WTC11 (cell line): ENCODE results near the gene PCDHA1. TPM values are rescaled to one million over a fixed set of nuclear protein-coding genes. Genes with fewer than 3 reads are reported as not detected.

ENCODE experiments used
- ATAC-seq: fragments of 200-7000 bp; cut with Tn5 transposase; 2 replicates; pipeline ENCODE4 v1.10.0; 2021; ENCODE audit warnings: mild to moderate bottlenecking, moderate library complexity
- CTCF ChIA-PET: fragments of 300-600 bp; sonication (Branson Sonifier 250); formaldehyde crosslinking; loops from one replicate; lab custom pipeline; 2021; ENCODE audit warnings: antibody characterized with exemption; lab: Charles Lee
- POLR2A ChIA-PET: fragments of 350-600 bp; sonication (Branson Sonifier 250); formaldehyde crosslinking; loops from one replicate; lab custom pipeline; 2021; ENCODE audit warnings: antibody characterized with exemption; lab: Charles Lee
- DNase-seq: peaks from one replicate; pipeline ENCODE4 v3.0.0; 2021; ENCODE audit warnings: low spot score
- H3K27ac Mint-ChIP-seq: 2 replicates; pipeline ENCODE4 v1.8.0; 2021; ENCODE audit warnings: mixed read lengths
- H3K27me3 Mint-ChIP-seq: 2 replicates; pipeline ENCODE4 v1.8.0; 2021; ENCODE audit warnings: low read depth, mild to moderate bottlenecking, moderate library complexity, mixed read lengths
- H3K36me3 Mint-ChIP-seq: 2 replicates; pipeline ENCODE4 v1.8.0; 2021; ENCODE audit warnings: mixed read lengths
- H3K4me1 Mint-ChIP-seq: 2 replicates; pipeline ENCODE4 v1.8.0; 2022; ENCODE audit warnings: mixed read lengths
- H3K4me3 Mint-ChIP-seq: 2 replicates; pipeline ENCODE4 v1.8.0; 2021; ENCODE audit warnings: mild to moderate bottlenecking, moderate library complexity, mixed read lengths
- H3K9me3 Mint-ChIP-seq: 2 replicates; pipeline ENCODE4 v1.8.0; 2021; ENCODE audit warnings: mixed read lengths
- CDX4 ChIP-seq: fragments of 250-450 bp; sonication (Bioruptor Pico); IDR thresholded peaks from 2 replicates; pipeline ENCODE4 v1.9.0; 2021; ENCODE audit warnings: moderate library complexity, mild to moderate bottlenecking, inconsistent platforms, borderline replicate concordance
- IRF2 ChIP-seq: sonication (generic); formaldehyde crosslinking; IDR thresholded peaks from 2 replicates; pipeline ENCODE4 v1.8.0; 2022; ENCODE audit warnings: low read depth, missing genetic modification reagents, borderline replicate concordance
- NFATC4 ChIP-seq: fragments of 250-450 bp; sonication (Bioruptor Pico); IDR thresholded peaks from 2 replicates; pipeline ENCODE4 v1.9.0; 2021; ENCODE audit warnings: mild to moderate bottlenecking
- NR3C1 ChIP-seq: sonication (generic); formaldehyde crosslinking; conservative IDR thresholded peaks from 2 replicates; pipeline ENCODE4 v1.8.1; 2023; ENCODE audit warnings: low read depth, mild to moderate bottlenecking, missing genetic modification reagents
- SMAD4 ChIP-seq: sonication (generic); formaldehyde crosslinking; IDR thresholded peaks from 2 replicates; pipeline ENCODE4 v1.8.0; 2022; ENCODE audit warnings: mild to moderate bottlenecking, missing genetic modification reagents
- TEAD1 ChIP-seq: sonication (generic); formaldehyde crosslinking; IDR thresholded peaks from 2 replicates; pipeline ENCODE4 v1.8.0; 2022; ENCODE audit warnings: mild to moderate bottlenecking, missing genetic modification reagents
- TEAD4 ChIP-seq: sonication (generic); formaldehyde crosslinking; IDR thresholded peaks from 2 replicates; pipeline ENCODE4 v1.8.0; 2022; ENCODE audit warnings: mild to moderate bottlenecking, missing genetic modification reagents
- USF1 ChIP-seq: sonication (generic); formaldehyde crosslinking; IDR thresholded peaks from 2 replicates; pipeline ENCODE4 v1.8.0; 2022; ENCODE audit warnings: mild to moderate bottlenecking, missing genetic modification reagents
- ZNF121 ChIP-seq: sonication (generic); formaldehyde crosslinking; IDR thresholded peaks from 2 replicates; pipeline ENCODE4 v1.8.0; 2023; ENCODE audit warnings: missing genetic modification reagents
- ZNF281 ChIP-seq: sonication (generic); formaldehyde crosslinking; IDR thresholded peaks from 2 replicates; pipeline ENCODE4 v1.8.0; 2023; ENCODE audit warnings: mild to moderate bottlenecking, missing genetic modification reagents
- ZNF317 ChIP-seq: sonication (generic); formaldehyde crosslinking; IDR thresholded peaks from 2 replicates; pipeline ENCODE4 v1.8.1; 2023; ENCODE audit warnings: low read depth, mild to moderate bottlenecking, moderate library complexity, missing genetic modification reagents, borderline replicate concordance
- ZNF671 ChIP-seq: fragments of 250-450 bp; sonication (Bioruptor Pico); IDR thresholded peaks from 2 replicates; pipeline ENCODE4 v1.8.0; 2021; ENCODE audit warnings: mild to moderate bottlenecking
- total RNA-seq: library from RNA; stranded (reverse); gene quantifications from 3 replicates; pipeline ENCODE4 v1.2.3, GENCODE V29; 2021
- TF ChIP-seq, protein P1 (sequence below): sonication (generic); formaldehyde crosslinking; IDR thresholded peaks from 2 replicates; pipeline ENCODE4 v1.8.1; 2022; ENCODE audit warnings: mild to moderate bottlenecking, moderate library complexity, missing genetic modification reagents
- TF ChIP-seq, protein P2 (sequence below): fragments of 250-450 bp; sonication (Bioruptor Pico); IDR thresholded peaks from 2 replicates; pipeline ENCODE4 v2.1.2; 2022; ENCODE audit warnings: mild to moderate bottlenecking, moderate library complexity
- TF ChIP-seq, protein P3 (sequence below): sonication (generic); formaldehyde crosslinking; IDR thresholded peaks from 2 replicates; pipeline ENCODE4 v1.8.1; 2023; ENCODE audit warnings: mild to moderate bottlenecking, missing genetic modification reagents
- TF ChIP-seq, protein P4 (sequence below): fragments of 250-450 bp; sonication (Bioruptor Pico); IDR thresholded peaks from 2 replicates; pipeline ENCODE4 v1.9.0; 2021; ENCODE audit warnings: mild to moderate bottlenecking
- TF ChIP-seq, protein P5 (sequence below): sonication (generic); formaldehyde crosslinking; IDR thresholded peaks from 2 replicates; pipeline ENCODE4 v1.8.1; 2022; ENCODE audit warnings: low read depth, mild to moderate bottlenecking, moderate library complexity, missing genetic modification reagents, borderline replicate concordance

Gene PCDHA1
- total RNA-seq, 1 experiment from 2014 or later = 2.4 TPM

DNA sequence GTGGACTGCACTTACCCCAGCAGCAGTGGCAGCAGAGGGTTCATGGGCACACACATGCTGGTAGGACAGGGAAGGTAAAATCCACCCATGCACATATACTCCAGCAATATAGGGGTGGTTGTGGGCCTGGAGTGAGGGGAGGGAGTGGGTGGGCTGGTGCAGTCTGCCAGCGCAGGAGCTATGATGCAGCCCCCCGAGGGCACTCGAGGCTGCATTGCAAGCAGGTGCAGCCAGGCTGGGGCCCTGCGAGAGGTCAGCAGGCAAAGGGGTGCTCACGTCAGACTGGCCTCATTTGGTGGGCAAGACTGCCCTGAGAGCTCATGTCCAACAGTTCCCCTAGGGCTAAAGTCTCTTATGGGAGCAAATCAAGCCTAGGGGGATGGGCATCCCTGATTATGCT lies 32.4 kb upstream of the PCDHA1 start:
- Mint-ChIP-seq H3K36me3 (peaks cover 12% of the 10 kb centered on the region), H3K27ac (no peak overlapping the region), H3K4me3 (no peak overlapping the region), H3K27me3 (peaks cover 48% of the 10 kb centered on the region), H3K4me1 (no peaks in the 10 kb centered on the region), H3K9me3 (peaks cover 86% of the 10 kb centered on the region)
- ChIA-PET POLR2A (no interaction called here), CTCF (no interaction called here)
- ATAC-seq (no peak), DNase-seq (no peak)
- TF ChIP-seq IRF2 (CRISPR knock-in tag) = no peak
- TF ChIP-seq, protein P1, sequence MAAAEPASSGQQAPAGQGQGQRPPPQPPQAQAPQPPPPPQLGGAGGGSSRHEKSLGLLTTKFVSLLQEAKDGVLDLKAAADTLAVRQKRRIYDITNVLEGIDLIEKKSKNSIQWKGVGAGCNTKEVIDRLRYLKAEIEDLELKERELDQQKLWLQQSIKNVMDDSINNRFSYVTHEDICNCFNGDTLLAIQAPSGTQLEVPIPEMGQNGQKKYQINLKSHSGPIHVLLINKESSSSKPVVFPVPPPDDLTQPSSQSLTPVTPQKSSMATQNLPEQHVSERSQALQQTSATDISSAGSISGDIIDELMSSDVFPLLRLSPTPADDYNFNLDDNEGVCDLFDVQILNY (CRISPR knock-in tag) = no peak
- TF ChIP-seq NFATC4 (CRISPR knock-in tag) = no peak
- TF ChIP-seq, protein P2, sequence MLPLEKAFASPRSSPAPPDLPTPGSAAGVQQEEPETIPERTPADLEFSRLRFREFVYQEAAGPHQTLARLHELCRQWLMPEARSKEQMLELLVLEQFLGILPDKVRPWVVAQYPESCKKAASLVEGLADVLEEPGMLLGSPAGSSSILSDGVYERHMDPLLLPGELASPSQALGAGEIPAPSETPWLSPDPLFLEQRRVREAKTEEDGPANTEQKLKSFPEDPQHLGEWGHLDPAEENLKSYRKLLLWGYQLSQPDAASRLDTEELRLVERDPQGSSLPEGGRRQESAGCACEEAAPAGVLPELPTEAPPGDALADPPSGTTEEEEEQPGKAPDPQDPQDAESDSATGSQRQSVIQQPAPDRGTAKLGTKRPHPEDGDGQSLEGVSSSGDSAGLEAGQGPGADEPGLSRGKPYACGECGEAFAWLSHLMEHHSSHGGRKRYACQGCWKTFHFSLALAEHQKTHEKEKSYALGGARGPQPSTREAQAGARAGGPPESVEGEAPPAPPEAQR (CRISPR knock-in tag) = no peak
- TF ChIP-seq CDX4 (CRISPR knock-in tag) = no peak
- no peak for TF ChIP-seq NR3C1 (CRISPR knock-in tag)
- TF ChIP-seq USF1 (CRISPR knock-in tag) = no peak
- TF ChIP-seq SMAD4 (CRISPR knock-in tag) = no peak
- no peak for TF ChIP-seq ZNF671 (CRISPR knock-in tag)

DNA sequence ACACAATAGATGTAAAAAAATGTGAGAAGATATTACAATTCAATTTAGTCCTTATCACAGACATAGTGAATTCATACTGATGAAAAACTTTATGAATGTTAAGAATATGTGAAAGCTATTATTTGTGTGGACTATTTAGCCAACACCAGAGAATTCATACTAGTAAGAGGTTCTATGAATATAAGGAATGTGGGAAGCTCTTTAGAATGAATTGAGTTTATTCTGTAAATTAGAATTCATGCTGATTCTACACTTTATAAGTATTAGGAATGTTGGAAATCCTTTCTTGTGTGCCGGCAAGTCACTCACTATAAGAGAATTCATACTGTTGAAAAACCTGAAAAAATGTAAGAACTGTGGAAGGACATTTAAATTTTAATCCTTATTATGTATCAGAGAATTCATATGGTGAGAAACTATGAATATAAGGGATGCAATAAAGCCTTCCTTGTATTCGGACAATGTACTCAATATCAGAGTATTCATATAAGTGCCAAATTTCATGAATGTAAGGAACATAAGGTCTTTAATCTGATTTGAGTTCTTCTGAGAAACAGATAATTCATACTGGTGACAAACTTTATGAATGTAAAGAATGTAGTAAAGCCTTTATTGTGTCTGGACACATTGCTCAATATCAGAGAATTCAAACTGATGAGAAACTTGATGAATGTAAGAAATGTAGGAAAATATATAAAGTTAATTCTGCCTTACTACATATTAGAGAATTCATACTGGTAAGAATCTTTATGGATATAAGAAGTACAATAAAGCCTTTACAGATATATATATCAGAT lies 21.6 kb upstream of the PCDHA1 start:
- Mint-ChIP-seq H3K36me3 (peaks cover 57% of the 10 kb centered on the region), H3K27me3 (peaks cover 24% of the 10 kb centered on the region), H3K4me1 (no peaks in the 10 kb centered on the region), H3K27ac (no peak overlapping the region), H3K9me3 (peaks cover 85% of the 10 kb centered on the region), H3K4me3 (no peak overlapping the region)
- TF ChIP-seq, protein P3, sequence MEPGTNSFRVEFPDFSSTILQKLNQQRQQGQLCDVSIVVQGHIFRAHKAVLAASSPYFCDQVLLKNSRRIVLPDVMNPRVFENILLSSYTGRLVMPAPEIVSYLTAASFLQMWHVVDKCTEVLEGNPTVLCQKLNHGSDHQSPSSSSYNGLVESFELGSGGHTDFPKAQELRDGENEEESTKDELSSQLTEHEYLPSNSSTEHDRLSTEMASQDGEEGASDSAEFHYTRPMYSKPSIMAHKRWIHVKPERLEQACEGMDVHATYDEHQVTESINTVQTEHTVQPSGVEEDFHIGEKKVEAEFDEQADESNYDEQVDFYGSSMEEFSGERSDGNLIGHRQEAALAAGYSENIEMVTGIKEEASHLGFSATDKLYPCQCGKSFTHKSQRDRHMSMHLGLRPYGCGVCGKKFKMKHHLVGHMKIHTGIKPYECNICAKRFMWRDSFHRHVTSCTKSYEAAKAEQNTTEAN (CRISPR knock-in tag) = no peak
- TF ChIP-seq ZNF281 (CRISPR knock-in tag) (no peak), TEAD1 (CRISPR knock-in tag) (no peak)
- no peak for DNase-seq
- ATAC-seq = no peak
- CTCF ChIA-PET = no interaction called here
- POLR2A ChIA-PET = no interaction called here

DNA sequence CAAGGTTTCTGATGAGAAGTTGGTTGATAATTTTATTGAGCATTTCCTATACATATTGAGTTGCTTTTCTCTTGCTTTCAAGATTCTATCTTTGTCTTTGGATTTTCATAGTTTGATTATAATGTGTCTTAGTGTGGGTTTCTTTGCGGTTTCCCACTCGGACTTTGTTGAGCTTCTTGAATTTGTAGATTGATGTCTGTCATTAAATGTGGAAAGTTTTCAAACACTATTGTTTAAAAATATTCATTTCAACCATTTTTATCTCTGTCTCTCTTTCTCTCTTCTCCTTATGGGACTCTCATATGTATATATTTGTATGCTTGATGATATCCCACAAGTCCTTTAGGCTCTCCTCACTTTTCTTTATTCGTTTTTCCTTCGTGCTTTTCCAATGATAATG lies 18.5 kb upstream of the PCDHA1 start:
- ChIA-PET CTCF (interaction anchor here (1.2 to 1.5 kb wide), 2 partner anchors 19 to 74 kb away, joined by 3 to 4 read pairs; partner anchors contain the start of gene PCDHA1), POLR2A (no interaction called here)
- Mint-ChIP-seq H3K4me3 (no peak overlapping the region), H3K9me3 (peaks cover 93% of the 10 kb centered on the region), H3K27ac (no peak overlapping the region), H3K36me3 (peaks cover 48% of the 10 kb centered on the region), H3K27me3 (peaks cover 22% of the 10 kb centered on the region), H3K4me1 (no peaks in the 10 kb centered on the region)
- DNase-seq = no peak
- no peak for ATAC-seq
- no peak for TF ChIP-seq ZNF317 (CRISPR knock-in tag)
- TF ChIP-seq TEAD4 (CRISPR knock-in tag) = no peak
- no peak for TF ChIP-seq ZNF121 (CRISPR knock-in tag)
- TF ChIP-seq, protein P4, sequence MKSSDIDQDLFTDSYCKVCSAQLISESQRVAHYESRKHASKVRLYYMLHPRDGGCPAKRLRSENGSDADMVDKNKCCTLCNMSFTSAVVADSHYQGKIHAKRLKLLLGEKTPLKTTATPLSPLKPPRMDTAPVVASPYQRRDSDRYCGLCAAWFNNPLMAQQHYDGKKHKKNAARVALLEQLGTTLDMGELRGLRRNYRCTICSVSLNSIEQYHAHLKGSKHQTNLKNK = no peak
- TF ChIP-seq, protein P5, sequence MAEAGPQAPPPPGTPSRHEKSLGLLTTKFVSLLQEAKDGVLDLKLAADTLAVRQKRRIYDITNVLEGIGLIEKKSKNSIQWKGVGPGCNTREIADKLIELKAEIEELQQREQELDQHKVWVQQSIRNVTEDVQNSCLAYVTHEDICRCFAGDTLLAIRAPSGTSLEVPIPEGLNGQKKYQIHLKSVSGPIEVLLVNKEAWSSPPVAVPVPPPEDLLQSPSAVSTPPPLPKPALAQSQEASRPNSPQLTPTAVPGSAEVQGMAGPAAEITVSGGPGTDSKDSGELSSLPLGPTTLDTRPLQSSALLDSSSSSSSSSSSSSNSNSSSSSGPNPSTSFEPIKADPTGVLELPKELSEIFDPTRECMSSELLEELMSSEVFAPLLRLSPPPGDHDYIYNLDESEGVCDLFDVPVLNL (CRISPR knock-in tag) = no peak
